HT-29 (cell line): Measurements from ENCODE around the gene MAT1A. TPM values are rescaled to one million over a fixed set of nuclear protein-coding genes. Genes with fewer than 3 reads are reported as not detected.
"Not testable (repeated sequence)": the region's sequence is repeated elsewhere in the genome, so short reads cannot be mapped to it uniquely, and the experiment has no call there.

ENCODE experiments used
- DNase-seq: peaks from one replicate; pipeline ENCODE4 v3.0.0-alpha.2; 2015; ENCODE audit warnings: low spot score
- total RNA-seq: library from RNA; depleted of rRNA; stranded (reverse); fragments of >200 nt; shearing (Covaris generic); gene quantifications from 2 replicates; pipeline ENCODE4 v1.2.3, GENCODE V29; 2014

The MAT1A gene
- total RNA-seq, 1 experiment from 2014 or later: 0.03 TPM

DNA sequence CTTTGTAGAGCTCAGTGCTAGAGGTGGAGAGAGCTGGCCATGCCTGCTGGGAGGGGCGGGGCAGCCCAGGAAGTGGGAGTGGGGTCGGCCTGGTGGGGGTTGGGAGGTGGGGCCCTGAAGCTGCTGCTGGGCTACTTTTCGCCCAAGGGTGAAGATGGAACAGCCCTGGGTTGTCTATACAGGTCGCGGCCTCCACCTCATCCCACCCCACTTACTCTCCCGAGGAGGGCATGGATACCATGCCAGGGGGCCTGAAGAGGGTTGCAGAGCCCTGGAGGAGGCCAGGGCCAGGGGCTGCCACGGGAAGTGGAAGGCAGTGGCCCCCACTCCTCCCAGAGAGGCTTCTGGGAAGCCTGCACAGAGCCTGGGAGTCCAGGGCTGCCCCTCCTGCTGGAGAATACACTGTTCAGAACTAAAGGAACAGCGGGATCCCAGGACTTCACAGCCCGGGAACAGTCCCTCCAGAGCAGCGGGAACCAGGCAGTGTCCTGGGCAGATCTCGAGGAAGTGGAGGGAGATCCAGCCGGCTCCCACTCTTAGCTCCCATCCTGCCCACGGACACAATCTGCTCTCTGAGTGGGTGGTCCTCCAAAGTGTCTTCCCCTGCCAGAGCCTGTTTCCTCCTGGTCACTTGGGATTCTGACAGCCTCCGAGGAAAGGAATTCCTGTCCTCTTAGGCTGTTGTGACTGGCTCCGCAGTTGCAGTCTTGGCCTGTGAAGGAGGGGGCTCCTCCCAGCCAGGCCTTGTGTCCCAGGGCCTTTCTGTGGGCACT lies 23.5 kb downstream of the MAT1A start:
- DNase-seq: no peak

DNA sequence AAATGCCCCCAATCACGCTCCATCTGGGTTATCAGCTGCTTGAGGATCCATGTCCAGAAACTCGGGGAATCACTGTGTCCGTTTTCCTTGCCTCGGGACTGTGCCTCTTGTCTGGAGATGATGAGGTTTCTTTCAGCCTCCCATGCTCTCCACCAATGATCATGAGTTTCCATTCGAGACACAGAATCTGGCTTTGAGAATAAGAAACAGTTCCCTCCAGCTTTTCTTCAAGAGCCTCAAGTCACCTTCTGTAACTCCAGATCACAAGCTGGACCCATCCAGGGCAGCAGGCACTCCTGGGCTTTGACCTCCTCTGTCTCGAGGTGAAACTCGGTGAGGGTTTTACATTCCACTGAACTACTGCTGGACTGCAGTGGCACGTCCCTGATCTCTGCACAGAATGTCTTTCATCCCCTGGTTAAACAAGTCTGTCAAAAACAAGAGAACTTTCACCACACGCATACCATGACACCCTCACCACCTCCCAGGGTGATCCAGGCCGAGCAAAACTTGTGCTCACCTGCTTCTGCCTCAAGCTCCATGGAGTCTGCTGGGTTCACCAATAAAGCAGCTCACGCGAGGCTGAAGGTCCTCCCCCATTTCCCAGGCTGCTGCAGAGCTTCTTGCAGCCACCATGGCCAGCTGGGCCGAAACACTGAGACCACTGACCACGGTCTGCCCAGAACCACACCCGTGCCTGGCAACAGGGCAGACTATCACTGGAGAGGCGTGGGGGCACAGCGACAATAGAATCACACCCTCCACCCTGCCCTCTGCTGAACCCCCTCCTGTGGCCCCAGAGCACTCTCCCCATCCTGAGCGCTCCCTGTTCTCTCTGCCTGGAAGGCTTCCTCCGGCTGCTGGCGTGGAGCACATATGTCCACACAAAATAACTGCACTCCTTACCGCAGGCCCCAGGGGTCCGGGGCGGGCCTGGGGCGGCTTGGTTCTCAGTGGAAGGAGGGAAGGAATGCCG lies 25.1 kb downstream of the MAT1A start:
- no peak for DNase-seq

GRCh38 chr10:80261316-80262030 lies 28.0 kb downstream of the MAT1A start:
- no peak for DNase-seq

DNA sequence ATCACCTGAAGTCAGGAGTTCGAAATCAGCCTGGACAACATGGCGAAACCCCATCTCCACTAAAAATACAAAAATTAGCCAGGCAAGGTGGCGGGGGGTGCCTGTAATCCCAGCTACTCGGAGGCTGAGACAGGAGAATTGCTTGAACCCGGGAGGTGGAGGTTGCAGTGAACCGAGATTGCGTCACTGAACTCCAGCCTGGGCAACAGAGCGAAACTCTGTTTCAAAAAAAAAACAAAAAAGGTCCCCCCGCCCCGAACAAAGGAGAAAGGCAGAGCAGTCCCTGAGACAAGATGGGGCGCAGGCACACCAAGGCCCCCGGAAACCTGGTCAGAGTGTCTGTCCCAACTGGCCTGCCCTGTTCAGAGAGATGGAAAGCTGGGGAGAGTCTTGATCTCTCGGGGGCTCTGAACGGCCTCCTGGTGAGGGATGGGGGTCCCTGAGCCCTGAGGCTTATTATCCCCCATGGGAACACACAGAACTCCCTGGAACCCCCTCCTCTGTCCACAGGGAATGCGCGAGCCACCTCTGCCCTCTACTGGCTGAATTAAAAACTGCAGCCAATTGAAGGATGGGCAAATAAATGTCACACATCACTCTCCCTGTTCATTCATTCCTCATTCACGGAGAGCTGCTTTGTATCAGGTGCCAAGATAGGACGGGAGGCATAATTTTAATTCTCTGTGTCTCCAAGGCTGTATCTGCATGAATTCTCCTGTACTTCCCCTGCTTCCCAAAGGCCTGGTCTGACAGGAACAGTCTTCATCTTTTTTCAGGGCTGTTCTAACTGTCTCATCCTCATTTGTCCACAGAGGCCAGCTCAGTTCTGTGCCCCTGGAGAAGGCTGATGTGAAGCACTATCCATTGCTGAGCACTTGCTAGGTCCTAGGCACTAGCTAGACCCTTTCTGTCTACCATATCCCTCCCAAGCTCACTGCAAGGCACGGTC lies 28.9 kb downstream of the MAT1A start:
- DNase-seq: peak; percentile 48

GRCh38 chr10:80259405-80259871 lies 30.0 kb downstream of the MAT1A start:
- no peak for DNase-seq

GRCh38 chr10:80256798-80257197 lies 32.7 kb downstream of the MAT1A start:
- DNase-seq: peak; percentile 39

DNA sequence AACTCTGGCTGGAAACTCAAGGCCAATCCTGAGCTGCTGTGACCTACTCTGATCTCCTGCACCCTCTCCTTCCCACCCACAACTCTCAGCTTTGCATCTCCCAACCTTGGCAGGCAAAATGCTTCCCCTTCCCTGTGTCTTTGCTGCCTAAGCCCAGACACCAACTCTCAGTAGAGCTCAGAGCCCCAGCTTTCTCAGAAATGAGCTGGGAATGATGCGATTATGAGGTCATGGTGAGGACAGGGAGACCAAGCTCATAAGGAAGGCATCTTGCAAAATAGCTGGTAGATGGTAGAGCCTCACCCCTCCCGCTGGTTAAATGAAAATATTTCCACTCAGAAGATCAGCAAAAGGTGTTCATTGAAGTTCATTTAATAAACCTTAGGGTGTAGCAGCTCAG lies 34.7 kb downstream of the MAT1A start:
- not testable (repeated sequence) for DNase-seq

DNA sequence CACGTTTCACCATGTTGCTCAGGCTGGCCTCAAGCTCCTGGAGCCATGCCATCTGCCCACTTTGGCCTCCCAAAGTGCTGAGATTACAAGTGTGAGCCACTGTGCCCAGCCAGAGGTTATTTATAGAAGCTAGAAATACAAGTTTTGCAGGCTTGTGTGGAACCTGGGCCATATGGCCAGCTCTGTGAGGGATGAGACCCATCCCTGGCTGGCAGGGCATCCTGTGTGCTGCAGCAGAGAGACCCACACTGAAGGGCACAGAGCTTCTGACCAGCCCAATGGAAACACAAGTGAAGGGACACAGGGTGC lies 35.5 kb downstream of the MAT1A start:
- DNase-seq: not testable (repeated sequence)

GRCh38 chr10:80253266-80253962 lies 36.0 kb downstream of the MAT1A start:
- DNase-seq: no peak

DNA sequence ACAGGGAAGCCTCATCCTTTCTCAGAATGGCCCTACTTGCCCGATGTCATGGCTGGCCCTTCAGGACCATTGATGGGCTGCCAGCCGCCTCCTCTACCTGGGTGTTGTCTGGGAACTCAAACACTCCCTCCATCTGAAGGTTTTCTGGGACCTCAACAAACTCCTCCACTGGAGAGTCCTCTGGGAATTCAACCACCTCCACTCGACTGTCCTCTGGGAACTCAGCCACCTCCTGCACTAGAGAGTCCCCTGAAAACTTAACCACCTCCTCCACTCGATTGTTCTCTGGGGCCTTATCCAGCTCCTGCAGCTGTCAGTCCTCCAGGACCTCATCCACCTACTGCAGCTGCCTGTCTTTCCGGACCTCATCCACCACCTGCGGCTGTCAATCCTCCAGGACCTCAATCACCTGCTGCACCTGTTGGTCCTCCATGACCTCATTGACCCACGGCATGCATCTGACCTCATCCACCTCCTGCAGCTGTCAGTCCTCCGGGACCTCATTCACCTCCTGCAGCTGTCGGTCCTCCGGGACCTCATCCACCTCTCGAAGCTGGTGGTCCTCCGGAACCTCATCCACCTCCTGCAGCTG lies 37.1 kb downstream of the MAT1A start:
- no peak for DNase-seq

DNA sequence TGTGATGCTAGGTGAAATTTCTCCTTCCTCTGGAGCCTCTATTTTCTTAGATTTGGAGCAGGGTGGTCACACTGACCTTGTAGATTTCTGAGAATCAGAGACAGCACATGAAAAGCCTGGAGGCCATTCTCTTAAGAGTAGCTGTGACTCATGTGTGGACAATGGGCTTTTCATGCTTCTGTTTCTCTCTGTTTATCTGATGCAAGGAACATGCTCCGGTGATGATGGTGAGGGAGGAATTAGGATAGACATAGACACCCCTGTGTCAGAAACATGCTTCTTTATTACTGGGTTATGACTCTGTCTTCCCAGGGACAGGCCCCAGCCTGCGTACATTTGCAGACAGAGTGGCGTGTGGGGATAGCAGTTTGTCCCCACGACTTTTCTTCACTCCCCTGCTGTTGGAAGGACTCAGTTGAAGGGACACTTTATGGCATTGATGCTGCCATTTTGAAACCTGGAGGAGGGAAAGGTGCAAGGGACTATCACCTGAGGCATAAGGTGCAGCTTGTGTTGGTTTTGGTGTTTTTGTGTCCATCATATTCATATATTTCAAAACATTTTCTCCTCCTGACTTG lies 37.7 kb downstream of the MAT1A start:
- not testable (repeated sequence) for DNase-seq

DNA sequence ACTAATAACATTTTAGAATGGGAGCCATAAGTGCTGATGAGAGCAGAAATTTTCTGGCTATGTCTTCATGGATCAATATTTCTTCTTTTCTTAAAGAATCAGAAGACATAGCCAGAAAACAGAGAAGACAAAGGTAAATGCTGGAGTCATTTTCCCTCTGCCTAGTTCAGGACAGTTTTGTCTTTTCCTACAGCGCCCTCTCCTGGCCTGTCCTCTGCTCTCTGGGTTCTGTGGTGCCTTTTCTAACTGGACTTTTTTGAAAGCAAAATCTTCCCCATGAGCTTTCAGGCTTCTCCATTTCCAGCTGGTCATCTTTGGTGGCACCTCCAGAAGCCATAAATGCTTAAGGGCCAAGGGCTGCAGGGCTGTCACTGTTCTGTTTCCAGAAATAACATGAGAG lies 39.1 kb downstream of the MAT1A start:
- not testable (repeated sequence) for DNase-seq

GRCh38 chr10:80249906-80250305 lies 39.6 kb downstream of the MAT1A start:
- not testable (repeated sequence) for DNase-seq

GRCh38 chr10:80247611-80248010 lies 41.8 kb downstream of the MAT1A start:
- DNase-seq: not testable (repeated sequence)

- DNase-seq: not testable (repeated sequence)
Observed at GRCh38 chr10:80244371-80244770, 45.1 kb downstream of the MAT1A start.

GRCh38 chr10:80242341-80242740 lies 47.1 kb downstream of the MAT1A start:
- not testable (repeated sequence) for DNase-seq

GRCh38 chr10:80236457-80236856 lies 53.0 kb downstream of the MAT1A start:
- not testable (repeated sequence) for DNase-seq

- not testable (repeated sequence) for DNase-seq
Observed at GRCh38 chr10:80234331-80235235, 54.9 kb downstream of the MAT1A start.
